Gastroesophageal sphincter (tissue), 3 donors: ENCODE results near the gene FAAP100.

Experiments
- EP300 ChIP-seq: sonication (generic); formaldehyde crosslinking; IDR thresholded peaks from one replicate; pipeline ENCODE4 v1.6.1; 2017; ENCODE audit warnings: antibody characterized with exemption, mild to moderate bottlenecking
- POLR2A ChIP-seq, 2 donors: fragments of 450-650 bp; IDR thresholded peaks; one replicate each; pipeline ENCODE4 v1.6.1; 2017; ENCODE audit warnings: antibody characterized with exemption in 2 of 2, mild to moderate bottlenecking in 2 of 2, moderate library complexity in 1 of 2
- TF ChIP-seq, protein P1 (sequence below), 4 experiments: fragments of 200-600 bp in 2 of 4; fragments of 450-650 bp in 2 of 4; sonication (generic) in 1 of 4; IDR thresholded peaks; one replicate each; pipeline ENCODE4 v1.5.1; 2017 to 2019; ENCODE audit warnings: antibody characterized with exemption in 4 of 4, mild to moderate bottlenecking in 2 of 4, moderate library complexity in 2 of 4

DNA sequence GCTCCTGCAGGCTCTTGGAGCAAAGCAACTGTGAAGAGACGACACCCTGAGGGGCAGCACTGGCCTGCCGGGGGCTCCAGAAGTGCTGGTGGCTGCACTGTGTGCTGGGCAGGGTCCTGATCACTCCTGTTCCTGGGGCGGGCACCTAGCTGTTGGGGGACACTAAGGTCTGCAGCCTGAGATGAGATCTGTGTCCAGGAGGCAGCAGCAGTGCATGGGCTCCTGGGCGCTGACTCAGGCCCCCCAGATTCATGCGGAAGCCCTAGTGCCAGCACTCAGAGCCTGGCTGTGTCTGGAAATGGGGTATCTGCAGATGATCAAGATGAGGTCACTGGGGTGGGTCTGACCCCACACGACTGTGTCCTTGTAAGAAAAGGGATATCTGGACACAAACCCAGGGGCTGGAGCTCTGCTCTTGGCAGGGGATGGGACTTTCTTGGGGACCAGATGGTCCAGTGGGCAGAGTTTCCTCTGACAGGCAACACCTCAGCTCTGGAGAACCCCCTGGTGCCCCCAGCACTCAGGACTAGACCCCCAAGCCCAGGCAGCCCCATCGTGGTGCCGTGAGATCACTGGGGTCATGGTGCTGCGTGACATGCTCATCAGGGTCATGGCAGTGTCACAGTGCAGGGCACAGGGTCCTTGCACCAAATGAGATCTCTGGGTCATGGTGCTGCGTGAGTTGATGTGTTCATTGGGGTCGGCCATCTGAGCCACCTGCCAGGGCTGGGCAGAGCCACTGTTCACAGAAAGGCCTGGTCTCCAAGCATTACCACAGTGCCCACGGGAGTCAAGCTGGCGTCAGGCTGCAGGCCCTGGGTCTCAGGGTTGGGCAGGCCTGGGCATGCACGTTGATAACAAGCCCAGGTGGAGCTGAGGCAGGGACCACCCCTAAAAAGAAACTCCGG is 9.5 kb downstream of the FAAP100 start:
- TF ChIP-seq, protein P1, sequence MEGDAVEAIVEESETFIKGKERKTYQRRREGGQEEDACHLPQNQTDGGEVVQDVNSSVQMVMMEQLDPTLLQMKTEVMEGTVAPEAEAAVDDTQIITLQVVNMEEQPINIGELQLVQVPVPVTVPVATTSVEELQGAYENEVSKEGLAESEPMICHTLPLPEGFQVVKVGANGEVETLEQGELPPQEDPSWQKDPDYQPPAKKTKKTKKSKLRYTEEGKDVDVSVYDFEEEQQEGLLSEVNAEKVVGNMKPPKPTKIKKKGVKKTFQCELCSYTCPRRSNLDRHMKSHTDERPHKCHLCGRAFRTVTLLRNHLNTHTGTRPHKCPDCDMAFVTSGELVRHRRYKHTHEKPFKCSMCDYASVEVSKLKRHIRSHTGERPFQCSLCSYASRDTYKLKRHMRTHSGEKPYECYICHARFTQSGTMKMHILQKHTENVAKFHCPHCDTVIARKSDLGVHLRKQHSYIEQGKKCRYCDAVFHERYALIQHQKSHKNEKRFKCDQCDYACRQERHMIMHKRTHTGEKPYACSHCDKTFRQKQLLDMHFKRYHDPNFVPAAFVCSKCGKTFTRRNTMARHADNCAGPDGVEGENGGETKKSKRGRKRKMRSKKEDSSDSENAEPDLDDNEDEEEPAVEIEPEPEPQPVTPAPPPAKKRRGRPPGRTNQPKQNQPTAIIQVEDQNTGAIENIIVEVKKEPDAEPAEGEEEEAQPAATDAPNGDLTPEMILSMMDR (IDR thresholded peaks at IDR 0.05): no peak
- no peak for TF ChIP-seq POLR2A (IDR thresholded peaks at IDR 0.05)
- no peak for TF ChIP-seq EP300
